HG03066 (cell line): Measurements from ENCODE around the gene POLRMT.
A peak's percentile ranks its signal among the peaks of the same experiment; 100 is the strongest.

Source experiments
- ATAC-seq: cut with Tn5 transposase; IDR thresholded peaks from one replicate; pipeline ENCODE4 v1.9.1; 2021; ENCODE audit warnings: low read depth; ENCODE audit not compliant: unreplicated experiment

POLRMT gene

GRCh38 chr19:583198-583967 lies 50.0 kb downstream of the POLRMT start:
- ATAC-seq, result no peak

GRCh38 chr19:582497-583197 lies 50.7 kb downstream of the POLRMT start:
- ATAC-seq, result no peak

GRCh38 chr19:581399-582111 lies 51.8 kb downstream of the POLRMT start:
- no peak for ATAC-seq

- ATAC-seq, result no peak
Measured at GRCh38 chr19:580274-580835, 53.0 kb downstream of the POLRMT start.

GRCh38 chr19:579842-580155 lies 53.5 kb downstream of the POLRMT start:
- no peak for ATAC-seq

- no peak for ATAC-seq
Measured at GRCh38 chr19:579111-579841, 54.1 kb downstream of the POLRMT start.

- no peak for ATAC-seq
Measured at GRCh38 chr19:577439-578392, 55.6 kb downstream of the POLRMT start.

GRCh38 chr19:576768-577438 lies 56.4 kb downstream of the POLRMT start:
- no peak for ATAC-seq

- ATAC-seq, result no peak
Measured at GRCh38 chr19:575527-576506, 57.5 kb downstream of the POLRMT start.

GRCh38 chr19:574658-575526 lies 58.4 kb downstream of the POLRMT start:
- no peak for ATAC-seq

- ATAC-seq, result no peak
Measured at GRCh38 chr19:573519-573825, 59.9 kb downstream of the POLRMT start.

- peak; percentile 5 for ATAC-seq
Measured at GRCh38 chr19:572743-573518, 60.4 kb downstream of the POLRMT start.

- ATAC-seq, result peak; percentile 55
Measured at GRCh38 chr19:572140-572742, 61.1 kb downstream of the POLRMT start, which contains the start of gene BSG. Gene BSG (plus strand): TSS chr19:572596. CDS start chr19:572635, 39 bp downstream.

- ATAC-seq, result no peak
Measured at GRCh38 chr19:571566-571974, 61.8 kb downstream of the POLRMT start.

GRCh38 chr19:570937-571565 lies 62.3 kb downstream of the POLRMT start:
- ATAC-seq, result no peak
